ENCODE measurements around the gene LAMC1.

DNA sequence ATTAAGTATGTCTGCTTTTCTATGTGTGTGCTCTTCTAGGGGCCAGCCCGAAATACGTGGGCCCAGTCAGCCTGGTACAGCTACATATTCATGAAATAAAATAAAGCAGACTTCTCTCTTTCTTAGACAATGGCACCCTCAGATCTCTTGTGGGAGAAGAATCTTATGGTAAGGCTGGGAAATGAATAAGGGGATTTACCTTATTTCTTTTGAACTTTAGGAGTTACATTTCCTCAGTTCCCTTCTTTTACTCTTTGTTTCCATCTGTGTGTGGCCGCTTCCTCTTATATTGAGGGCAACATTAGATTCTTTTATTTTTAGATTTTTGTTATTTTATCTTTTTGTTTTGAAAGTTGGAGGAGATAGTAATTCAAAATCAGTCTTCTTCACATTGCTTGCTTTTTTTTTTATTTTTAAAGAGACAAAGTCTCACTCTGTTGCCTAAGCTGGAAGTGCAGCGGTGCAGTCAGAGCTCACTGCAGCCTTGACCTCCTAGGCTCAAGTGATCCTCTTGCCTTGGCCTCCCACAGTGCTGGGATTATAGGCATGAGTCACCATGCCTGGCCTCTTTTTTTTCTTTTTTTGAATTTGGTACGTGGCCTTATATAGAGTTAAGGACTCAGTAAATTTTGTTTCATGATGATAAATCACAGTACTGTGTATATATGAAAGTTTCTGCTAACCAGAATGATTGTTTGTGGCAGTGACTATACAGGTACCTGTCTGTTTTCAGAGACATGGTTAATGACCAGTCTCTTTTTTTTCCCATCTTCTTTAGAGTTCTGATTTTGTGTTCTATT is 9.1 kb downstream of the LAMC1 start:
- TF ChIP-seq, protein P1, sequence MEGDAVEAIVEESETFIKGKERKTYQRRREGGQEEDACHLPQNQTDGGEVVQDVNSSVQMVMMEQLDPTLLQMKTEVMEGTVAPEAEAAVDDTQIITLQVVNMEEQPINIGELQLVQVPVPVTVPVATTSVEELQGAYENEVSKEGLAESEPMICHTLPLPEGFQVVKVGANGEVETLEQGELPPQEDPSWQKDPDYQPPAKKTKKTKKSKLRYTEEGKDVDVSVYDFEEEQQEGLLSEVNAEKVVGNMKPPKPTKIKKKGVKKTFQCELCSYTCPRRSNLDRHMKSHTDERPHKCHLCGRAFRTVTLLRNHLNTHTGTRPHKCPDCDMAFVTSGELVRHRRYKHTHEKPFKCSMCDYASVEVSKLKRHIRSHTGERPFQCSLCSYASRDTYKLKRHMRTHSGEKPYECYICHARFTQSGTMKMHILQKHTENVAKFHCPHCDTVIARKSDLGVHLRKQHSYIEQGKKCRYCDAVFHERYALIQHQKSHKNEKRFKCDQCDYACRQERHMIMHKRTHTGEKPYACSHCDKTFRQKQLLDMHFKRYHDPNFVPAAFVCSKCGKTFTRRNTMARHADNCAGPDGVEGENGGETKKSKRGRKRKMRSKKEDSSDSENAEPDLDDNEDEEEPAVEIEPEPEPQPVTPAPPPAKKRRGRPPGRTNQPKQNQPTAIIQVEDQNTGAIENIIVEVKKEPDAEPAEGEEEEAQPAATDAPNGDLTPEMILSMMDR (IDR thresholded peaks at IDR 0.05) = no peak
- TF ChIP-seq EZH2 (IDR thresholded peaks at IDR 0.05; ENCODE audit: borderline replicate concordance, insufficient read depth, low read depth, low read length, poor library complexity, severe bottlenecking) = no peak

All from B cell (primary cell).